Mucosa of rectum (tissue), 2 donors: ENCODE measurements around the gene ZC3H7B.

Experiments
- H3K27ac ChIP-seq, 2 donors: one replicate each; pipeline ENCODE4 v1.7.0; 2013; ENCODE audit warnings: inconsistent platforms in 2 of 2, low read depth in 2 of 2, low read length in 2 of 2
- H3K27me3 ChIP-seq, 2 donors: one replicate each; pipeline ENCODE4 v1.7.0; 2013; ENCODE audit warnings: low read length in 2 of 2; ENCODE audit not compliant: control insufficient read depth in 2 of 2, insufficient read depth in 2 of 2
- H3K36me3 ChIP-seq, 2 donors: one replicate each; pipeline ENCODE4 v1.7.0; 2013; ENCODE audit warnings: low read length in 2 of 2; ENCODE audit not compliant: control insufficient read depth in 2 of 2, insufficient read depth in 2 of 2
- H3K4me1 ChIP-seq, 2 donors: one replicate each; pipeline ENCODE4 v1.7.0; 2013; ENCODE audit warnings: low read length in 2 of 2, mild to moderate bottlenecking in 1 of 2; ENCODE audit not compliant: control insufficient read depth in 2 of 2, insufficient read depth in 2 of 2
- H3K4me3 ChIP-seq, 2 donors: one replicate each; pipeline ENCODE4 v1.7.0; 2013; ENCODE audit warnings: low read length in 2 of 2
- H3K9ac ChIP-seq, 2 donors: one replicate each; pipeline ENCODE4 v1.7.0; 2013; ENCODE audit warnings: low read length in 2 of 2, low read depth in 1 of 2, mild to moderate bottlenecking in 1 of 2
- H3K9me3 ChIP-seq, 2 donors: one replicate each; pipeline ENCODE4 v1.7.0; 2013; ENCODE audit warnings: low read length in 2 of 2; ENCODE audit not compliant: control insufficient read depth in 2 of 2
- donor health status: healthy.
- donor health status: Normal muscosa, but diverticular disease.

ZC3H7B gene

DNA sequence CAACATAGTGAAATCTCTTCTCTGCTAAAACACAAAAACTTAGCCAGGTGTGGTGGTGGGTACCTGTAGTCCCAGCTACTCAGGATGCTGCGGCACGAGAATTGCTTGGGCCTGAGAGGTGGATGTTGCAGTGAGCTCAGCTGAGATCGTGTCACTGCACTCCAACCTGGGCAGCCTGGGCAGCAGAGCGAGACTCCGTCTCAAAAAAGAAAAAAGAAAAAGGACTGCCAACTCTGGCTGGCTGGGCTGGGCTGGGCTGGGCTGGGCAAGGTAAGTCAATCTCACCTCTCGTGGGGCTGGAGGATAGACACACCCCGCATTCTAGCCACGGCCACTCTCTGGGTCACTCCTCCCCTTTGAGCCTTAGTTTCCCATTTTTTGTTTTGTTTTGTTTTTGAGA, 107.3 kb downstream of the ZC3H7B start:
- Histone ChIP-seq H3K36me3 (no peaks in the 10 kb centered on the region), H3K9ac (no peak overlapping the region)

More for the DNA sequence above, 107.3 kb downstream of the ZC3H7B start:
- H3K4me3 ChIP-seq = no peak overlapping the region
- H3K27ac ChIP-seq = no peak overlapping the region
- peaks cover 10 to 14% of the 10 kb centered on the region in 2 donors for H3K4me1 ChIP-seq
- H3K27me3 ChIP-seq = no peaks in the 10 kb centered on the region
- no peaks in the 10 kb centered on the region for H3K9me3 ChIP-seq
